ENCODE data around the gene SETD2.

SETD2 gene

GRCh38 chr3:46987743-46988401 lies 176.0 kb downstream of the SETD2 start:
- no peak for TF ChIP-seq YY1 (IDR thresholded peaks at IDR 0.05; ENCODE audit: low read depth)
- no peak for TF ChIP-seq ZBTB7A (IDR thresholded peaks at IDR 0.05; ENCODE audit: low read depth)
- TF ChIP-seq MAX (IDR thresholded peaks at IDR 0.05) = peak; percentile 23; the same call in 1 of the 2 replicates
- TF ChIP-seq FOXM1 (IDR thresholded peaks at IDR 0.05; ENCODE audit: borderline replicate concordance, low read depth) = no peak
- TF ChIP-seq EP300 (IDR thresholded peaks at IDR 0.05; ENCODE audit: borderline replicate concordance) = no peak
- no peak for TF ChIP-seq TCF12 (IDR thresholded peaks at IDR 0.05; ENCODE audit: low read depth)

- TF ChIP-seq EGR1 (IDR thresholded peaks at IDR 0.05) (no peak), NFIC (IDR thresholded peaks at IDR 0.05) (no peak), TEAD4 (IDR thresholded peaks at IDR 0.05) (no peak), TAF1 (IDR thresholded peaks at IDR 0.05; ENCODE audit: low read depth) (no peak), YY1 (IDR thresholded peaks at IDR 0.05; ENCODE audit: low read depth) (no peak), MAX (IDR thresholded peaks at IDR 0.05) (no peak), FOXM1 (IDR thresholded peaks at IDR 0.05; ENCODE audit: borderline replicate concordance, low read depth) (no peak), ZBTB7A (IDR thresholded peaks at IDR 0.05; ENCODE audit: low read depth) (no peak), RAD21 (IDR thresholded peaks at IDR 0.05; ENCODE audit: low read depth) (no peak), CREB1 (IDR thresholded peaks at IDR 0.05; ENCODE audit: low read depth) (no peak), REST (IDR thresholded peaks at IDR 0.05; ENCODE audit: low read depth) (no peak), EP300 (IDR thresholded peaks at IDR 0.05; ENCODE audit: borderline replicate concordance) (no peak), CEBPB (IDR thresholded peaks at IDR 0.05) (no peak), TCF12 (IDR thresholded peaks at IDR 0.05; ENCODE audit: low read depth) (no peak), USF1 (IDR thresholded peaks at IDR 0.05) (no peak)
These were observed 176.6 kb downstream of the SETD2 start for GRCh38 chr3:46987319-46987742.

- TF ChIP-seq TEAD4 (IDR thresholded peaks at IDR 0.05) = no peak
- TF ChIP-seq EGR1 (IDR thresholded peaks at IDR 0.05) = no peak
- TF ChIP-seq MAX (IDR thresholded peaks at IDR 0.05) = no peak
- TF ChIP-seq FOXM1 (IDR thresholded peaks at IDR 0.05; ENCODE audit: borderline replicate concordance, low read depth) = no peak
- no peak for TF ChIP-seq USF1 (IDR thresholded peaks at IDR 0.05)
- no peak for TF ChIP-seq EP300 (IDR thresholded peaks at IDR 0.05; ENCODE audit: borderline replicate concordance)
- no peak for TF ChIP-seq REST (IDR thresholded peaks at IDR 0.05; ENCODE audit: low read depth)
These were observed 177.1 kb downstream of the SETD2 start for GRCh38 chr3:46986782-46987310.

- TF ChIP-seq YY1 (IDR thresholded peaks at IDR 0.05; ENCODE audit: low read depth) = no peak
- no peak for TF ChIP-seq NFIC (IDR thresholded peaks at IDR 0.05)
- TF ChIP-seq EP300 (IDR thresholded peaks at IDR 0.05; ENCODE audit: borderline replicate concordance) = no peak
- TF ChIP-seq USF1 (IDR thresholded peaks at IDR 0.05) = no peak
- no peak for TF ChIP-seq MAX (IDR thresholded peaks at IDR 0.05)
- TF ChIP-seq TEAD4 (IDR thresholded peaks at IDR 0.05) = no peak
- no peak for TF ChIP-seq FOXM1 (IDR thresholded peaks at IDR 0.05; ENCODE audit: borderline replicate concordance, low read depth)
- TF ChIP-seq EGR1 (IDR thresholded peaks at IDR 0.05) = no peak
- no peak for TF ChIP-seq CREB1 (IDR thresholded peaks at IDR 0.05; ENCODE audit: low read depth)
- TF ChIP-seq RAD21 (IDR thresholded peaks at IDR 0.05; ENCODE audit: low read depth) = no peak
These were observed 177.7 kb downstream of the SETD2 start for GRCh38 chr3:46986055-46986730.
